Measurements from ENCODE around the gene ORC1. TPM values are rescaled to one million over a fixed set of nuclear protein-coding genes. Genes with fewer than 3 reads are reported as not detected.
A peak's percentile ranks its signal among the peaks of the same experiment; 100 is the strongest.

ORC1 gene
- total RNA-seq, 1 donor from 2014 or later: 0.11 TPM

- Histone ChIP-seq H3K9me3 (replicated peaks) (no peaks in the 10 kb centered on the region), H3K36me3 (peaks cover 92% of the 10 kb centered on the region), H3K4me1 (peaks cover 8% of the 10 kb centered on the region), H3K27ac (replicated peaks) (no peak overlapping the region), H3K4me3 (no peak overlapping the region), H3K27me3 (ENCODE audit: low read depth) (no peaks in the 10 kb centered on the region)
- no peak for DNase-seq
- intact Hi-C loops (cut with micrococcal nuclease): no loop called here
- TF ChIP-seq CTCF (IDR thresholded peaks at IDR 0.05; ENCODE audit: borderline replicate concordance): no peak
Observed at GRCh38 chr1:52355847-52356505, 48.2 kb downstream of the ORC1 start.

GRCh38 chr1:52355436-52355835, 48.8 kb downstream of the ORC1 start:
- Histone ChIP-seq H3K36me3 (peaks cover 92% of the 10 kb centered on the region), H3K4me1 (peaks cover 8% of the 10 kb centered on the region), H3K27me3 (ENCODE audit: low read depth) (no peaks in the 10 kb centered on the region), H3K4me3 (no peak overlapping the region), H3K9me3 (replicated peaks) (no peaks in the 10 kb centered on the region), H3K27ac (replicated peaks) (no peak overlapping the region)
- TF ChIP-seq CTCF (IDR thresholded peaks at IDR 0.05; ENCODE audit: borderline replicate concordance): no peak
- DNase-seq: no peak
- intact Hi-C loops (cut with micrococcal nuclease): no loop called here

GRCh38 chr1:52352690-52353089, 51.5 kb downstream of the ORC1 start:
- Histone ChIP-seq H3K9me3 (replicated peaks) (no peaks in the 10 kb centered on the region), H3K4me3 (no peak overlapping the region), H3K27ac (replicated peaks) (no peak overlapping the region), H3K36me3 (peaks cover 70% of the 10 kb centered on the region), H3K27me3 (ENCODE audit: low read depth) (no peaks in the 10 kb centered on the region), H3K4me1 (peaks cover 8% of the 10 kb centered on the region)
- no peak for DNase-seq
- no peak for TF ChIP-seq CTCF (IDR thresholded peaks at IDR 0.05; ENCODE audit: borderline replicate concordance)
- intact Hi-C loops (cut with micrococcal nuclease): no loop called here

GRCh38 chr1:52348704-52349300, 55.4 kb downstream of the ORC1 start:
- Histone ChIP-seq H3K9me3 (replicated peaks) (no peaks in the 10 kb centered on the region), H3K4me1 (no peaks in the 10 kb centered on the region), H3K27me3 (ENCODE audit: low read depth) (no peaks in the 10 kb centered on the region), H3K27ac (replicated peaks) (no peak overlapping the region), H3K36me3 (peaks cover 43% of the 10 kb centered on the region), H3K4me3 (no peak overlapping the region)
- TF ChIP-seq CTCF (IDR thresholded peaks at IDR 0.05; ENCODE audit: borderline replicate concordance): peak; percentile 44
- no peak for DNase-seq
- intact Hi-C loops (cut with micrococcal nuclease): no loop called here

GRCh38 chr1:52346653-52347052, 57.6 kb downstream of the ORC1 start:
- Histone ChIP-seq H3K27me3 (ENCODE audit: low read depth) (no peaks in the 10 kb centered on the region), H3K36me3 (peaks cover 26% of the 10 kb centered on the region), H3K4me3 (no peak overlapping the region), H3K27ac (replicated peaks) (no peak overlapping the region), H3K4me1 (no peaks in the 10 kb centered on the region), H3K9me3 (replicated peaks) (no peaks in the 10 kb centered on the region)
- TF ChIP-seq CTCF (IDR thresholded peaks at IDR 0.05; ENCODE audit: borderline replicate concordance): no peak
- intact Hi-C loops (cut with micrococcal nuclease): no loop called here
- no peak for DNase-seq

All from left ventricle myocardium inferior (tissue), 1 donor.